GM12891 (cell line): ENCODE results near the gene BRCA1.

ENCODE experiments used
- PAX5 ChIP-seq: IDR thresholded peaks from 2 replicates; pipeline ENCODE4 v1.6.1; 2011; ENCODE audit warnings: low read length, moderate library complexity, mild to moderate bottlenecking; ENCODE audit not compliant: insufficient read depth, severe bottlenecking
- POLR2A ChIP-seq: IDR thresholded peaks from 2 replicates; pipeline ENCODE4 v1.6.1; 2011; ENCODE audit warnings: low read depth, low read length, control low read depth
- POLR2AphosphoS5 ChIP-seq: IDR thresholded peaks from 2 replicates; pipeline ENCODE4 v1.6.1; 2011; ENCODE audit warnings: low read depth, low read length, control low read depth
- POU2F2 ChIP-seq: IDR thresholded peaks from 2 replicates; pipeline ENCODE4 v1.6.1; 2011; ENCODE audit warnings: low read depth, mild to moderate bottlenecking, control low read depth, low read length, moderate library complexity
- SPI1 ChIP-seq: IDR thresholded peaks from 2 replicates; pipeline ENCODE4 v1.6.1; 2011; ENCODE audit warnings: low read depth, low read length, control low read depth
- TAF1 ChIP-seq: IDR thresholded peaks from 2 replicates; pipeline ENCODE4 v1.6.1; 2011; ENCODE audit warnings: low read depth, low read length, control low read depth

GRCh38 chr17:43040655-43041054, 84.5 kb downstream of the BRCA1 start:
- TF ChIP-seq POLR2AphosphoS5 (no peak), POLR2A (no peak), SPI1 (no peak), TAF1 (no peak), POU2F2 (no peak), PAX5 (no peak)
